ENCODE results near the gene ADGRV1. TPM values are rescaled to one million over a fixed set of nuclear protein-coding genes. Genes with fewer than 3 reads are reported as not detected.

ADGRV1 gene
- total RNA-seq, 1 donor from 2014 or later: 10.0 TPM

GRCh38 chr5:90675222-90675621, 116.6 kb downstream of the ADGRV1 start:
- H3K9me3 ChIP-seq (ENCODE audit: insufficient read depth, low read depth, low read length): no peaks in the 10 kb centered on the region
- H3K4me3 Mint-ChIP-seq (ENCODE audit: unreplicated experiment): no peak overlapping the region
- H3K4me2 ChIP-seq (ENCODE audit: low read length): no peak overlapping the region
- TF ChIP-seq EZH2 (IDR thresholded peaks at IDR 0.05; ENCODE audit: insufficient read depth, low read length) (no peak), CTCF (IDR thresholded peaks at IDR 0.05; ENCODE audit: insufficient read depth, low read depth, low read length) (no peak)
- H3K27ac Mint-ChIP-seq (ENCODE audit: unreplicated experiment): no peak overlapping the region
- H3K9ac ChIP-seq (ENCODE audit: low read length): no peak overlapping the region
- FAIRE-seq (no peak), DNase-seq (ENCODE audit: low read depth) (no peak)
- H2AFZ ChIP-seq (ENCODE audit: low read depth, low read length): no peak overlapping the region
- H3K27me3 ChIP-seq (ENCODE audit: insufficient read depth, low read length): no peaks in the 10 kb centered on the region
- H3K27me3 Mint-ChIP-seq (ENCODE audit: low read depth, unreplicated experiment): no peaks in the 10 kb centered on the region
- no peak overlapping the region for H3K27ac ChIP-seq (ENCODE audit: low read depth, low read length)
- H3K4me1 Mint-ChIP-seq (ENCODE audit: low read depth, unreplicated experiment): no peaks in the 10 kb centered on the region
- no peak overlapping the region for H3K4me3 ChIP-seq (ENCODE audit: insufficient read depth, low read depth, low read length)
- no peaks in the 10 kb centered on the region for H3K9me3 Mint-ChIP-seq (ENCODE audit: unreplicated experiment)
- H4K20me1 ChIP-seq (ENCODE audit: insufficient read depth, low read length): no peaks in the 10 kb centered on the region
- H3K36me3 ChIP-seq (ENCODE audit: insufficient read depth, low read length): no peaks in the 10 kb centered on the region
- no peaks in the 10 kb centered on the region for H3K4me1 ChIP-seq (ENCODE audit: insufficient read depth, low read length)
- H3K79me2 ChIP-seq (ENCODE audit: insufficient read depth, low read length): no peaks in the 10 kb centered on the region
- no peaks in the 10 kb centered on the region for H3K36me3 Mint-ChIP-seq (ENCODE audit: low read depth, unreplicated experiment)

GRCh38 chr5:90680921-90681563, 122.4 kb downstream of the ADGRV1 start:
- no peak for DNase-seq (ENCODE audit: low read depth)
- H3K4me1 Mint-ChIP-seq (ENCODE audit: low read depth, unreplicated experiment): no peaks in the 10 kb centered on the region
- FAIRE-seq: no peak
- H4K20me1 ChIP-seq (ENCODE audit: insufficient read depth, low read length): no peaks in the 10 kb centered on the region
- H3K9me3 ChIP-seq (ENCODE audit: insufficient read depth, low read depth, low read length): no peaks in the 10 kb centered on the region
- no peaks in the 10 kb centered on the region for H3K27me3 Mint-ChIP-seq (ENCODE audit: low read depth, unreplicated experiment)
- no peak overlapping the region for H3K27ac Mint-ChIP-seq (ENCODE audit: unreplicated experiment)
- no peak overlapping the region for H3K27ac ChIP-seq (ENCODE audit: low read depth, low read length)
- H3K27me3 ChIP-seq (ENCODE audit: insufficient read depth, low read length): no peaks in the 10 kb centered on the region
- H3K36me3 Mint-ChIP-seq (ENCODE audit: low read depth, unreplicated experiment): no peaks in the 10 kb centered on the region
- H3K79me2 ChIP-seq (ENCODE audit: insufficient read depth, low read length): no peaks in the 10 kb centered on the region
- H3K36me3 ChIP-seq (ENCODE audit: insufficient read depth, low read length): no peaks in the 10 kb centered on the region
- no peaks in the 10 kb centered on the region for H3K4me1 ChIP-seq (ENCODE audit: insufficient read depth, low read length)
- H3K9ac ChIP-seq (ENCODE audit: low read length): no peak overlapping the region
- TF ChIP-seq CTCF (IDR thresholded peaks at IDR 0.05; ENCODE audit: insufficient read depth, low read depth, low read length): no peak
- no peak overlapping the region for H3K4me3 Mint-ChIP-seq (ENCODE audit: unreplicated experiment)
- H2AFZ ChIP-seq (ENCODE audit: low read depth, low read length): no peak overlapping the region
- H3K9me3 Mint-ChIP-seq (ENCODE audit: unreplicated experiment): no peaks in the 10 kb centered on the region
- no peak overlapping the region for H3K4me3 ChIP-seq (ENCODE audit: insufficient read depth, low read depth, low read length)
- H3K4me2 ChIP-seq (ENCODE audit: low read length): no peak overlapping the region

GRCh38 chr5:90682278-90682677, 123.7 kb downstream of the ADGRV1 start:
- Histone ChIP-seq H3K4me1 (ENCODE audit: insufficient read depth, low read length) (no peaks in the 10 kb centered on the region), H3K36me3 (ENCODE audit: insufficient read depth, low read length) (no peaks in the 10 kb centered on the region), H3K27ac (ENCODE audit: low read depth, low read length) (no peak overlapping the region), H2AFZ (ENCODE audit: low read depth, low read length) (no peak overlapping the region), H3K4me3 (ENCODE audit: insufficient read depth, low read depth, low read length) (no peak overlapping the region), H3K9ac (ENCODE audit: low read length) (no peak overlapping the region), H3K9me3 (ENCODE audit: insufficient read depth, low read depth, low read length) (no peaks in the 10 kb centered on the region), H3K4me2 (ENCODE audit: low read length) (no peak overlapping the region), H4K20me1 (ENCODE audit: insufficient read depth, low read length) (no peaks in the 10 kb centered on the region), H3K27me3 (ENCODE audit: insufficient read depth, low read length) (no peaks in the 10 kb centered on the region), H3K79me2 (ENCODE audit: insufficient read depth, low read length) (no peaks in the 10 kb centered on the region)
- Mint-ChIP-seq H3K4me1 (ENCODE audit: low read depth, unreplicated experiment) (no peaks in the 10 kb centered on the region), H3K27me3 (ENCODE audit: low read depth, unreplicated experiment) (no peaks in the 10 kb centered on the region), H3K4me3 (ENCODE audit: unreplicated experiment) (no peak overlapping the region), H3K36me3 (ENCODE audit: low read depth, unreplicated experiment) (no peaks in the 10 kb centered on the region), H3K9me3 (ENCODE audit: unreplicated experiment) (no peaks in the 10 kb centered on the region), H3K27ac (ENCODE audit: unreplicated experiment) (no peak overlapping the region)
- DNase-seq (ENCODE audit: low read depth): no peak
- no peak for TF ChIP-seq EZH2 (IDR thresholded peaks at IDR 0.05; ENCODE audit: insufficient read depth, low read length)
- TF ChIP-seq CTCF (IDR thresholded peaks at IDR 0.05; ENCODE audit: insufficient read depth, low read depth, low read length): no peak
- FAIRE-seq: no peak
